Measurements from ENCODE around the gene TBR1.

Gene TBR1

DNA sequence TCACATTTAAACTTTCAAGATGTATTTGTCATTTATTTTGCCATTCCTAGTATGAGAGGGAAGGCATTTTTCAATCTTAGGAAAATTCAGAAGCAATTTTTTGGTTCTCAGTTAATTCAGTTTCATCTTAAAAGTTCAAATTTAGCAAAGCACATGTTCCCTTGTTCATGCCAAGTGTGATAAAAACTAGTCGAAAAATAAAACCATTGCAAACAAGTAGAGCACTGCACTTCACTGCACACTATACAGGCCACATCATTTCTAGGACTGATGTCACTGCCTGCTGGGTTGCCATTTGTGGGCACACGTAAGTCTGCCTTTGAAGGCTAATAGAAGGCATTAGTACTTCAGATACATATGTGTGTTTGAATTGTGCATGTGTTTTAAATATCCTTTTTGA, 14.3 kb downstream of the TBR1 start:
- DNase-seq: no peak

- DNase-seq: no peak
These were observed 16.0 kb downstream of the TBR1 start for GRCh38 chr2:161432107-161432506.

- DNase-seq: no peak
These were observed 18.0 kb downstream of the TBR1 start for GRCh38 chr2:161434118-161434517.

DNA sequence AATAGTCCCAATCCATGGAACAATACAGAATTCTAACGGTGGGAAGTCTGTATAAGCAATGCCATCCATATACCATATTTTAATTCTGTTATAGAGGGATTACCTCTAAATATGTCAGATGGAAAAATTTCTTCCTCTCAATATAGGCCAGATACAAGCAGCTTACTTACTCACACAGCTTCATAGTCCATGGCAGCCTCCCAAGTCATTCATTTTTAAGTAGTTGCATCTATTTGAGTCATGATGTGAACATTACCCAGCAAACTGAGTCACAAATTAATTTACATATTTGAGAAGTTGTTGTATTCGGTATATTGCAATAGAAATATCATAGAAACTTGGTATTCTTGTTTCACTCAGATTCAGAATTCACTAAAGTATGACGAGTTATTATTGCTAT, 20.3 kb downstream of the TBR1 start:
- DNase-seq: no peak

DNA sequence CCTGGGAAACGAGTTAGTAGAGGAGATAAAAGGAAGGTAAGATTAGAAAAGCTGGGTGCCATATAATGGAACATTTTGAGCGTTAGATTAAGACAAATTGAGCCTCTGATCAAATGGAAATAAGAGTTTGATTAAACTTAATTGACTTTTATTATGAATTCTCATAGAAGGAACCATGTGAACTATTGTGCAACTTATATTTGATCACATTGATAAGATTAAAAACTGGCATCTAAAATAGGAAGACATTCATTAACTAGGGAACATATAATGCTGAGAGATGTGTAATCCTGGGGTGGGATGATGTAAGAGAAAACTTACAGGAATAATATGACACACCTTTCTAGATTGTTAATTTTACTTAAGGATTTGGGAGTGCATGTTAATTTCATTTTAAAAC, 22.5 kb downstream of the TBR1 start:
- no peak for DNase-seq

- no peak for DNase-seq
These were observed 29.0 kb downstream of the TBR1 start for GRCh38 chr2:161445097-161445496.

GRCh38 chr2:161448431-161448830, 32.3 kb downstream of the TBR1 start:
- DNase-seq: no peak

GRCh38 chr2:161471631-161472030, 55.5 kb downstream of the TBR1 start:
- no peak for DNase-seq

DNA sequence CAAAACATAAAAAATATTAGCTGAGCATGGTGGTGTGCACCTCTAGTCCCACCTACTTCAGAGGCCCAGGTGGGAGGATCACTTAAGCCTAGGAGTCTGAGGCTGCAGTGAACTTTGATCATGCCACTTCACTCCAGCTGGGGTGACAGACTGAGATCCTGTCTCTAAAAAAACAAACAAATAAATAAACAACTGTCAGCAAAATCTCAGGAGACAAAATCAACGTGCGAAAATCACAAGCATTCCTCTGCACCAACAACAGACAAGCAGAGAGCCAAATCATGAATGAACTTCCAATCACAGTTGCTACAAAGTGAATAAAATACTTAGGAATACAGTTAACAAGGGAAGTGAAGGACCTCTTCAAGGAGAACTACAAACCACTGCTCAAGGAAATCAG, 58.8 kb downstream of the TBR1 start:
- DNase-seq: no peak

Measured in CD4-positive, alpha-beta T cell treated with Interleukin-1 beta for 1 hour (primary cell).